Sigmoid colon (tissue), 7 donors: ENCODE data around the gene SPRYD4. TPM values are rescaled to one million over a fixed set of nuclear protein-coding genes. Genes with fewer than 3 reads are reported as not detected.
A peak's percentile ranks its signal among the peaks of the same experiment; 100 is the strongest.

Experiments used
- DNase-seq: peaks from one replicate; pipeline ENCODE4 v3.0.0-alpha.2; 2019
- H3K27ac ChIP-seq, 4 donors: fragments of 200-600 bp; sonication (generic); one replicate each; pipeline ENCODE4 v1.5.1; 2016 to 2019; ENCODE audit warnings: mild to moderate bottlenecking in 1 of 4
- H3K27me3 ChIP-seq, 3 donors: fragments of 200-600 bp; sonication (generic); one replicate each; pipeline ENCODE4 v1.5.1; 2019; ENCODE audit warnings: mild to moderate bottlenecking in 1 of 3
- H3K36me3 ChIP-seq, 4 donors: fragments of 200-600 bp; sonication (generic); one replicate each; pipeline ENCODE4 v1.5.1; 2016 to 2019
- H3K4me1 ChIP-seq, 4 donors: fragments of 200-600 bp; sonication (generic); one replicate each; pipeline ENCODE4 v1.5.1; 2017 to 2019
- H3K4me3 ChIP-seq, 4 donors: fragments of 200-600 bp; sonication (generic); one replicate each; pipeline ENCODE4 v1.5.1; 2017 to 2019; ENCODE audit warnings: mild to moderate bottlenecking in 2 of 4, moderate library complexity in 1 of 4
- H3K9me3 ChIP-seq, 4 donors: fragments of 200-600 bp in 3 of 4; sonication (generic) in 3 of 4; one replicate each; pipeline versions ENCODE4 v1.5.1 to v1.6.1; 2013 to 2019
- EP300 ChIP-seq, 4 donors: sonication (generic); formaldehyde crosslinking; IDR thresholded peaks; one replicate each; pipeline ENCODE4 v1.6.1; 2017; ENCODE audit warnings: antibody characterized with exemption in 4 of 4
- POLR2A ChIP-seq, 2 donors: fragments of 450-650 bp; IDR thresholded peaks; one replicate each; pipeline ENCODE4 v1.6.1; 2016; ENCODE audit warnings: antibody characterized with exemption in 2 of 2, mild to moderate bottlenecking in 2 of 2, moderate library complexity in 2 of 2
- POLR2AphosphoS5 ChIP-seq, 4 donors: sonication (generic); formaldehyde crosslinking; IDR thresholded peaks; one replicate each; pipeline ENCODE4 v1.6.1; 2017; ENCODE audit warnings: antibody characterized with exemption in 4 of 4
- WGBS, 2 donors: extraction: QIAGEN DNeasy Blood & Tissue Kit; methylation state at CpG; one replicate each; pipeline ENCODE4 v1.1.7; 2013; 5-methylcytosine and 5-hydroxymethylcytosine counted together
- intact Hi-C: fragments of 100-400 bp; cut with DNase I; formaldehyde crosslinking; loops from one replicate; pipeline ENCODE4 v1.15.1; 2023
- polyA plus RNA-seq, 3 donors: library from polyadenylated mRNA; stranded (reverse); fragments of 200-250 nt; gene quantifications; one replicate each; pipeline ENCODE4 v1.2.3, GENCODE V29; 2013
- total RNA-seq, 4 donors: library from RNA; depleted of rRNA; stranded (reverse); fragments of >200 nt; gene quantifications; one replicate each; pipeline ENCODE4 v1.1.0, GENCODE V29; 2016
- TF ChIP-seq, protein P1 (sequence below), 4 experiments: fragments of 450-650 bp in 3 of 4; fragments of 200-600 bp in 1 of 4; IDR thresholded peaks; one replicate each; pipeline ENCODE4 v1.5.1; 2016 to 2019; ENCODE audit warnings: antibody characterized with exemption in 4 of 4, mild to moderate bottlenecking in 3 of 4, moderate library complexity in 2 of 4
- donor health status: healthy with polysubstance abuse.
- donor health status: Bipolar disorder and iron deficiency.
- donor health status: healthy.

Gene SPRYD4
- total and polyA plus RNA-seq, 7 donors: 1.7 to 4.6 (median 3.0) TPM

DNA sequence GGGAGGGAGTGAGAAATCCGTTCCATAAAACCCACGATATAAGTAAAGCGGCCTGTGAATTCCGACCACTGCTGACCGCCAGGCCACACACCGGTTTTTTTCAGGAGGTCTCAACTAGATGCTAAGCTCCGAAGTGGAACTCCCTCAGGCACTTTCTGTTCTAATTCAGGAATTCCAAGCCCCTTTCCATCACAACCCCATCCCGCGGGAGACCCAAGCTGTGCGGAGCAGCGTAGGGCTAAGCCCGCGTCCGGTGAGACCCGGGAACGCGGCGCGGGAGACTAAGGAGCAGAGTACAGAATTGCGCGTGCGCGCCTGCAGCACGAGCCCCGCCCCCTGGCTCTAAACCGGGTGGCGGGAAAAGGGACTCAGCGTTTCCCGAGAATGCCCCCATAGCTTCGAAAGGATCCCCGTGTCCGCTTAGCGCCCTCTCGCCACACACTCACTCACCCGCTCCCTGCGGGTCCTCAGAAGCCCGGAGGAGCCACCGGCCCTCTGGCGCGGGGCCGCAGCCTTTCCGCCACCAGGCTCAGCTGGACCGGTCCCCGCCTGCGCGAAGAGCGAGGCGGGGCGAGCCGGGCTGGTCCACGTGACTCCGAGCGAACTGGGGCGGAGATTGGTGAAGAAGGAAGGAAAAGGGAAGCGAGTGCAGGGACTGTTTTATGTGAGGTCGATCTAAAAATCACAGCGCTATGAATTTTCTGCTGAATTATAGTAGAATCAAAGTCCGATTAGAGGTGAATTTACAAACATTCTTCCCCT lies 19.3 kb upstream of the SPRYD4 start, which contains the start of gene TIMELESS:
TSS of gene TIMELESS (minus strand) at position 567 of the 762 bp plus-strand sequence. CDS start 15,256 bp downstream, outside the sequence.
- 0 to 1% methylated on average over 58 of the region's 58 CpGs for WGBS, 2 donors
- peak; percentile 95 for DNase-seq
- intact Hi-C loops: loop anchor here (1.0 kb wide), 1 partner anchor 89 kb away; the partner anchor contains the start of gene STAT2
- H3K27me3 ChIP-seq: no peaks in the 10 kb centered on the region
- H3K27ac ChIP-seq: peak within 1 kb of the TSS; percentile 89 to 92 (median 90)
- peak within 1 kb of the TSS; percentile 54 to 75 (median 63) for H3K4me3 ChIP-seq
- no peaks in the 10 kb centered on the region for H3K36me3 ChIP-seq
- peaks cover 0 to 13% (median 3%) of the 10 kb centered on the region in 4 donors for H3K4me1 ChIP-seq
- TF ChIP-seq POLR2AphosphoS5 (IDR thresholded peaks at IDR 0.05) (peak; percentile 85 to 94 (median 92)), EP300 (IDR thresholded peaks at IDR 0.05) (no peak), POLR2A (IDR thresholded peaks at IDR 0.05) (peak; percentile 75 to 82)
- TF ChIP-seq, protein P1, sequence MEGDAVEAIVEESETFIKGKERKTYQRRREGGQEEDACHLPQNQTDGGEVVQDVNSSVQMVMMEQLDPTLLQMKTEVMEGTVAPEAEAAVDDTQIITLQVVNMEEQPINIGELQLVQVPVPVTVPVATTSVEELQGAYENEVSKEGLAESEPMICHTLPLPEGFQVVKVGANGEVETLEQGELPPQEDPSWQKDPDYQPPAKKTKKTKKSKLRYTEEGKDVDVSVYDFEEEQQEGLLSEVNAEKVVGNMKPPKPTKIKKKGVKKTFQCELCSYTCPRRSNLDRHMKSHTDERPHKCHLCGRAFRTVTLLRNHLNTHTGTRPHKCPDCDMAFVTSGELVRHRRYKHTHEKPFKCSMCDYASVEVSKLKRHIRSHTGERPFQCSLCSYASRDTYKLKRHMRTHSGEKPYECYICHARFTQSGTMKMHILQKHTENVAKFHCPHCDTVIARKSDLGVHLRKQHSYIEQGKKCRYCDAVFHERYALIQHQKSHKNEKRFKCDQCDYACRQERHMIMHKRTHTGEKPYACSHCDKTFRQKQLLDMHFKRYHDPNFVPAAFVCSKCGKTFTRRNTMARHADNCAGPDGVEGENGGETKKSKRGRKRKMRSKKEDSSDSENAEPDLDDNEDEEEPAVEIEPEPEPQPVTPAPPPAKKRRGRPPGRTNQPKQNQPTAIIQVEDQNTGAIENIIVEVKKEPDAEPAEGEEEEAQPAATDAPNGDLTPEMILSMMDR (IDR thresholded peaks at IDR 0.05): peak in 2 of 4 experiments; percentile 5 to 23
- H3K9me3 ChIP-seq: no peaks in the 10 kb centered on the region

DNA sequence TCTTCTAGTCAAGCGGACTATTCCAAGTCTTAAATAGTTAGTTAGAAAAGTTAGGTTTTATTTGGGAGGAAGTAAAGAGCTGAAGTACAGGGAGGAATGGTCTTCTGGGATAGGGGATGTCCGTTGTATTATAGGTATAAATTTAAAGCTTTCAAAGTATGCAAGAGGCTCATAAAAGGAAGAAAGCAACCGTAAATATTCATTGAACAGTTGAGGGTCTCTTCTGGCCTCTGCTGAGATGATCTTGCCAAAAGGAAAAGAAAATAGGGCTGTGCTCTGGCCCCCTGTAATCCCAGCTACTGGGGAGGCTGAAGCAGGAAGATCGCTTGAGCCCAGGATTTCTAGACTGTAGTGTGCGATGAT lies 18.8 kb upstream of the SPRYD4 start:
- TF ChIP-seq POLR2A (IDR thresholded peaks at IDR 0.05) (no peak), POLR2AphosphoS5 (IDR thresholded peaks at IDR 0.05) (no peak), EP300 (IDR thresholded peaks at IDR 0.05) (no peak)
- TF ChIP-seq, protein P1 (IDR thresholded peaks at IDR 0.05): no peak
- Histone ChIP-seq H3K4me3 (peak overlapping the region; percentile 54 to 75 (median 63)), H3K27me3 (no peaks in the 10 kb centered on the region), H3K9me3 (no peaks in the 10 kb centered on the region), H3K36me3 (no peaks in the 10 kb centered on the region), H3K27ac (peak overlapping the region; percentile 89 to 92 (median 90)), H3K4me1 (peaks cover 0 to 13% (median 3%) of the 10 kb centered on the region in 4 donors)
- 32 to 34% methylated on average over 5 of the region's 5 CpGs for WGBS, 2 donors
- no peak for DNase-seq
- intact Hi-C loops: loop anchor here (1.0 kb wide), 1 partner anchor 89 kb away; the partner anchor contains the start of gene STAT2

DNA sequence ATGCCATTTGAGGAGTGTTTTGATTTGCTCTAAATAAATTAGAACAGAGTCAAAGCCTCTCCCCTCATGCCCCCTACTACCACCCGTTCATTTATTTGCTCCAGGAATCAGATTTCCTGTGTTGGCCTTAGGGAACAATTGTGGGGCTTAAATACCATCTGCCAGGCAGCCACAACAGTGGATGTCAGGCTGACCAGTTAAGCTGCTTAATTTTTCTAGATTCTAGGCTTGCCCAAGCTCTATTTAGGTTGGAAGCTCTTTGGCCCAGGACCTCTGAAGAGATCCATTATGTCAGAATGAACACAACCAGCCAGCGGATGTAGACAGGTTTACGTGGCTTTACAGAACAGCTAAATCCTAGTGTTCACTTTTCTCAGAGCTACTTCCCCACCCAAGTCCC lies 18.1 kb upstream of the SPRYD4 start:
- no peak for DNase-seq
- TF ChIP-seq, protein P1 (IDR thresholded peaks at IDR 0.05): no peak
- TF ChIP-seq POLR2AphosphoS5 (IDR thresholded peaks at IDR 0.05) (no peak), EP300 (IDR thresholded peaks at IDR 0.05) (no peak), POLR2A (IDR thresholded peaks at IDR 0.05) (no peak)

DNA sequence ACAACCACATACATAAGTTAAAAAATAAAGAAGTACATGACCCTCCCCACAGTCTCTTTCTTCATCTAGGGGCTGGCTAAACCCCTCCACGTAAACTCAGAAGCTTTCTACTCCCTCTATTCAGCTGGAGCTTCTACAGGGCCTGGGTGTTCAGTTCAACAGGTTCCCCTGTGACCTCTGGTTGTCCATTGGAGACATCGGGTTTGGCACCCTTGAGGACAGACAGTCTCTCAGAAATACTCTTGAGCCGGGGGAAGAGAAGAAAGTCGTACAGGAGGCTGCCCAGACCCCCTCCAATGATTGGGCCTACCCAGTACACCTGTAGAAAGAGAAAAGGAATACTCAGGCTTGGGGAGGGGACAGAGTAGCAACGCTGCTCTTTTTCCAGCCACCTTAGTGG lies 17.2 kb upstream of the SPRYD4 start:
- 73 to 74% methylated on average over 5 of the region's 5 CpGs for WGBS, 2 donors
- H3K9me3 ChIP-seq: no peaks in the 10 kb centered on the region
- TF ChIP-seq, protein P1 (IDR thresholded peaks at IDR 0.05): no peak
- TF ChIP-seq POLR2AphosphoS5 (IDR thresholded peaks at IDR 0.05) (no peak), EP300 (IDR thresholded peaks at IDR 0.05) (no peak), POLR2A (IDR thresholded peaks at IDR 0.05) (no peak)
- H3K4me3 ChIP-seq: no peak overlapping the region
- intact Hi-C loops: no loop called here
- H3K27me3 ChIP-seq: no peaks in the 10 kb centered on the region
- H3K27ac ChIP-seq: no peak overlapping the region
- no peak for DNase-seq
- H3K36me3 ChIP-seq: no peaks in the 10 kb centered on the region
- H3K4me1 ChIP-seq: peaks cover 0 to 13% (median 3%) of the 10 kb centered on the region in 4 donors

More for the DNA sequence above, 18.1 kb upstream of the SPRYD4 start:
- Histone ChIP-seq H3K27me3 (no peaks in the 10 kb centered on the region), H3K27ac (peak overlapping the region in 1 of 4 donors; percentile 92), H3K4me1 (peaks cover 0 to 13% (median 3%) of the 10 kb centered on the region in 4 donors), H3K4me3 (no peak overlapping the region), H3K9me3 (no peaks in the 10 kb centered on the region), H3K36me3 (no peaks in the 10 kb centered on the region)
- WGBS, 2 donors: 92 to 94% methylated on average over 3 of the region's 3 CpGs
- intact Hi-C loops: no loop called here
